ENCODE measurements around the gene ADH4. TPM values are rescaled to one million over a fixed set of nuclear protein-coding genes. Genes with fewer than 3 reads are reported as not detected.

The ADH4 gene
- total RNA-seq, 1 experiment from 2014 or later: 2.2 TPM

GRCh38 chr4:99079625-99080295 lies 64.3 kb downstream of the ADH4 start:
- ChIA-PET POLR2A (no interaction called here), CTCF (no interaction called here)
- H3K4me3 Mint-ChIP-seq (ENCODE audit: unreplicated experiment): no peak overlapping the region
- no peaks in the 10 kb centered on the region for H3K4me1 Mint-ChIP-seq (ENCODE audit: low read depth, unreplicated experiment)
- H3K27me3 Mint-ChIP-seq (ENCODE audit: insufficient read depth, unreplicated experiment): no peaks in the 10 kb centered on the region
- H3K36me3 ChIP-seq (ENCODE audit: control insufficient read depth, insufficient read depth, low read length): peaks cover 6% of the 10 kb centered on the region
- no peaks in the 10 kb centered on the region for H3K4me1 ChIP-seq
- H3K9me3 ChIP-seq: no peaks in the 10 kb centered on the region
- H3K4me3 ChIP-seq (ENCODE audit: low read depth, low read length): no peak overlapping the region
- intact Hi-C loops (cut with micrococcal nuclease; ENCODE audit: unreplicated experiment): no loop called here
- no peak overlapping the region for H3K27ac Mint-ChIP-seq (ENCODE audit: unreplicated experiment)
- no peak for TF ChIP-seq CTCF (IDR thresholded peaks at IDR 0.05; ENCODE audit: insufficient read depth in 1 of 2, low read depth in 1 of 2, low read length in 1 of 2, severe bottlenecking in 1 of 2, unreplicated experiment in 1 of 2)
- peaks cover 90% of the 10 kb centered on the region for H3K36me3 Mint-ChIP-seq (ENCODE audit: insufficient read depth, unreplicated experiment)
- no peaks in the 10 kb centered on the region for H3K9me3 Mint-ChIP-seq (ENCODE audit: unreplicated experiment)
- BruUV-seq (replicated peaks): no TSS peak
- no peak for DNase-seq
- no peaks in the 10 kb centered on the region for H3K27me3 ChIP-seq (replicated peaks; ENCODE audit: control insufficient read depth, insufficient read depth, low read length)

GRCh38 chr4:99078931-99079624 lies 65.0 kb downstream of the ADH4 start:
- Mint-ChIP-seq H3K27ac (ENCODE audit: unreplicated experiment) (no peak overlapping the region), H3K4me1 (ENCODE audit: low read depth, unreplicated experiment) (no peaks in the 10 kb centered on the region), H3K9me3 (ENCODE audit: unreplicated experiment) (no peaks in the 10 kb centered on the region), H3K4me3 (ENCODE audit: unreplicated experiment) (no peak overlapping the region), H3K27me3 (ENCODE audit: insufficient read depth, unreplicated experiment) (no peaks in the 10 kb centered on the region), H3K36me3 (ENCODE audit: insufficient read depth, unreplicated experiment) (peaks cover 86% of the 10 kb centered on the region)
- Histone ChIP-seq H3K36me3 (ENCODE audit: control insufficient read depth, insufficient read depth, low read length) (peaks cover 5% of the 10 kb centered on the region), H3K4me1 (no peaks in the 10 kb centered on the region), H3K27me3 (replicated peaks; ENCODE audit: control insufficient read depth, insufficient read depth, low read length) (no peaks in the 10 kb centered on the region), H3K4me3 (ENCODE audit: low read depth, low read length) (no peak overlapping the region), H3K9me3 (no peaks in the 10 kb centered on the region)
- POLR2A ChIA-PET: no interaction called here
- CTCF ChIA-PET: no interaction called here
- intact Hi-C loops (cut with micrococcal nuclease; ENCODE audit: unreplicated experiment): no loop called here
- BruUV-seq (replicated peaks): no TSS peak
- no peak for DNase-seq
- no peak for TF ChIP-seq CTCF (IDR thresholded peaks at IDR 0.05; ENCODE audit: insufficient read depth in 1 of 2, low read depth in 1 of 2, low read length in 1 of 2, severe bottlenecking in 1 of 2, unreplicated experiment in 1 of 2)

GRCh38 chr4:99078336-99078735 lies 65.8 kb downstream of the ADH4 start:
- H3K36me3 Mint-ChIP-seq (ENCODE audit: insufficient read depth, unreplicated experiment): peaks cover 85% of the 10 kb centered on the region
- ChIA-PET CTCF (no interaction called here), POLR2A (no interaction called here)
- Histone ChIP-seq H3K4me3 (ENCODE audit: low read depth, low read length) (no peak overlapping the region), H3K36me3 (ENCODE audit: control insufficient read depth, insufficient read depth, low read length) (peaks cover 2% of the 10 kb centered on the region), H3K9me3 (no peaks in the 10 kb centered on the region), H3K27me3 (replicated peaks; ENCODE audit: control insufficient read depth, insufficient read depth, low read length) (no peaks in the 10 kb centered on the region), H3K4me1 (no peaks in the 10 kb centered on the region)
- no peak for TF ChIP-seq CTCF (IDR thresholded peaks at IDR 0.05; ENCODE audit: insufficient read depth in 1 of 2, low read depth in 1 of 2, low read length in 1 of 2, severe bottlenecking in 1 of 2, unreplicated experiment in 1 of 2)
- no peak for DNase-seq
- BruUV-seq (replicated peaks): no TSS peak
- H3K27me3 Mint-ChIP-seq (ENCODE audit: insufficient read depth, unreplicated experiment): no peaks in the 10 kb centered on the region
- intact Hi-C loops (cut with micrococcal nuclease; ENCODE audit: unreplicated experiment): no loop called here
- H3K4me3 Mint-ChIP-seq (ENCODE audit: unreplicated experiment): no peak overlapping the region
- no peaks in the 10 kb centered on the region for H3K9me3 Mint-ChIP-seq (ENCODE audit: unreplicated experiment)
- H3K4me1 Mint-ChIP-seq (ENCODE audit: low read depth, unreplicated experiment): no peaks in the 10 kb centered on the region
- H3K27ac Mint-ChIP-seq (ENCODE audit: unreplicated experiment): no peak overlapping the region

Data from Caco-2 (cell line).